ENCODE results near the gene LZTS3.

DNA sequence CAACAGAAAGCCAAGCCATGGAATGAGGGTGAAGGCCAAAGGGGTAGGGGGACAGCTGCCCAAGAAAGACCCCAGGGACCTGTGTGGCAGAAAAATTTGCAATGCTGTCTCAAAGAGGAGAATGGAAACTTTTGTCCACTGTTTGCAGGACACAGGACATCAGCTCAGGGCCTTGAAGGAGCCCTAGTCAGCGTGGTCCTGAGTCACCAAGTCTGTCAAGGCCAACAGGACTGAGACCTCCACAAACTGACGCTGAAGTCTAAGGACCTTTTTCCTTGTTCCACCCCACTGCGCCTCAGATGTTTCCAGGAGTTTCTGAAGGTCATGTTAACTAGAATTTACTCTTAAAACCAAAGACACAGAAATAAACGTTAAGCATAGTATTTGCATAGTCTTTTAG, 57.0 kb downstream of the LZTS3 start:
- no peak for TF ChIP-seq CTCF (IDR thresholded peaks at IDR 0.05; ENCODE audit: low read depth, low read length)
- no peak for TF ChIP-seq EZH2phosphoT487 (IDR thresholded peaks at IDR 0.05; ENCODE audit: low read depth)

Data from OCI-LY3 (cell line).